Caco-2 (cell line): ENCODE measurements around the gene NOM1. TPM values are rescaled to one million over a fixed set of nuclear protein-coding genes. Genes with fewer than 3 reads are reported as not detected.

Experiments used
- BruUV-seq: library from RNA; stranded (reverse); fragments of 400-500 nt; replicated peaks from 2 replicates; lab custom pipeline; 2021; lab: Mats Ljungman, UMichigan
- CTCF ChIA-PET: fragments of 300-600 bp; sonication (Branson Sonifier 250); formaldehyde crosslinking; loops from one replicate; lab custom pipeline; 2022; ENCODE audit warnings: antibody characterized with exemption; lab: Charles Lee
- POLR2A ChIA-PET: fragments of 300-600 bp; sonication (Branson Sonifier 250); formaldehyde crosslinking; loops from one replicate; lab custom pipeline; 2022; ENCODE audit warnings: antibody characterized with exemption; lab: Charles Lee
- DNase-seq, 2 experiments: peaks; one replicate each; pipeline versions ENCODE4 v3.0.0 to v3.0.0-alpha.2; 2020 to 2022
- H3K27me3 ChIP-seq: replicated peaks from 2 replicates; pipeline ENCODE4 v1.6.0; 2011; ENCODE audit warnings: low read length; ENCODE audit not compliant: control insufficient read depth, insufficient read depth
- H3K36me3 ChIP-seq: 2 replicates; pipeline ENCODE4 v1.5.1; 2011; ENCODE audit warnings: low read length; ENCODE audit not compliant: control insufficient read depth, insufficient read depth
- H3K4me1 ChIP-seq: fragments of 250-450 bp; sonication (Bioruptor Pico); 2 replicates; pipeline ENCODE4 v1.5.1; 2020; ENCODE audit warnings: mild to moderate bottlenecking
- H3K4me3 ChIP-seq: 2 replicates; pipeline ENCODE4 v1.5.1; 2011; ENCODE audit warnings: low read depth, mild to moderate bottlenecking, control low read depth, low read length
- H3K9me3 ChIP-seq: fragments of 250-450 bp; sonication (Bioruptor Pico); 2 replicates; pipeline ENCODE4 v1.5.1; 2020; ENCODE audit warnings: mild to moderate bottlenecking, moderate library complexity
- H3K27ac Mint-ChIP-seq: one replicate; pipeline ENCODE4 v1.8.0; 2022; ENCODE audit warnings: mixed read lengths; ENCODE audit not compliant: unreplicated experiment
- H3K27me3 Mint-ChIP-seq: one replicate; pipeline ENCODE4 v1.8.0; 2022; ENCODE audit warnings: mixed read lengths; ENCODE audit not compliant: insufficient read depth, unreplicated experiment
- H3K36me3 Mint-ChIP-seq: one replicate; pipeline ENCODE4 v1.8.0; 2022; ENCODE audit warnings: mild to moderate bottlenecking, mixed read lengths; ENCODE audit not compliant: insufficient read depth, unreplicated experiment
- H3K4me1 Mint-ChIP-seq: one replicate; pipeline ENCODE4 v1.8.0; 2022; ENCODE audit warnings: low read depth, mixed read lengths; ENCODE audit not compliant: unreplicated experiment
- H3K4me3 Mint-ChIP-seq: one replicate; pipeline ENCODE4 v1.8.0; 2022; ENCODE audit warnings: mild to moderate bottlenecking, moderate library complexity, mixed read lengths; ENCODE audit not compliant: unreplicated experiment
- H3K9me3 Mint-ChIP-seq: one replicate; pipeline ENCODE4 v1.8.0; 2022; ENCODE audit warnings: mixed read lengths; ENCODE audit not compliant: unreplicated experiment
- CTCF ChIP-seq, 2 experiments: fragments of 200-600 bp in 1 of 2; IDR thresholded peaks; 1 replicate in 1 of 2; 2 replicates in 1 of 2; pipeline versions ENCODE4 v1.5.1 to v1.8.0; 2011 to 2022; ENCODE audit warnings: antibody characterized with exemption in 1 of 2, control low read depth in 1 of 2, inconsistent platforms in 1 of 2, low read depth in 1 of 2, low read length in 1 of 2, mild to moderate bottlenecking in 1 of 2, moderate library complexity in 1 of 2; ENCODE audit not compliant: insufficient read depth in 1 of 2, severe bottlenecking in 1 of 2, unreplicated experiment in 1 of 2
- intact Hi-C: fragments of 100-400 bp; cut with micrococcal nuclease; formaldehyde crosslinking; loops from one replicate; pipeline ENCODE4 v1.10.0; 2022; ENCODE audit not compliant: unreplicated experiment
- total RNA-seq: library from RNA; stranded (reverse); gene quantifications from 2 replicates; pipeline ENCODE4 v1.2.3, GENCODE V29; 2022

Gene NOM1
- total RNA-seq, 1 experiment from 2014 or later, result 37.7 TPM

- no peak for DNase-seq
- Histone ChIP-seq H3K4me1 (no peaks in the 10 kb centered on the region), H3K9me3 (0 out of 2 replicates have a peak, but pooled peaks cover 7% of the 10 kb centered on the region), H3K4me3 (no peak overlapping the region), H3K27me3 (no peaks in the 10 kb centered on the region), H3K36me3 (no peaks in the 10 kb centered on the region)
- peaks cover 20% of the 10 kb centered on the region for H3K9me3 Mint-ChIP-seq
- ChIA-PET POLR2A (no interaction called here), CTCF (no interaction called here)
- no peaks in the 10 kb centered on the region for H3K4me1 Mint-ChIP-seq
- intact Hi-C loops, result no loop called here
- no peak for TF ChIP-seq CTCF (IDR thresholded peaks at IDR 0.05; ENCODE audit: insufficient read depth in 1 of 2, low read depth in 1 of 2, low read length in 1 of 2, severe bottlenecking in 1 of 2, unreplicated experiment in 1 of 2)
- no peak overlapping the region for H3K27ac Mint-ChIP-seq
- no peak overlapping the region for H3K4me3 Mint-ChIP-seq
- H3K27me3 Mint-ChIP-seq, result no peaks in the 10 kb centered on the region
- BruUV-seq, result no TSS peak
- H3K36me3 Mint-ChIP-seq, result peaks cover 26% of the 10 kb centered on the region
These were observed 26.1 kb downstream of the NOM1 start for GRCh38 chr7:156975620-156976019.

- H3K4me1 ChIP-seq, result no peaks in the 10 kb centered on the region
- BruUV-seq, result no TSS peak
- Mint-ChIP-seq H3K9me3 (peaks cover 20% of the 10 kb centered on the region), H3K27ac (no peak overlapping the region), H3K4me1 (no peaks in the 10 kb centered on the region), H3K4me3 (no peak overlapping the region), H3K36me3 (peaks cover 7% of the 10 kb centered on the region), H3K27me3 (no peaks in the 10 kb centered on the region)
- intact Hi-C loops, result no loop called here
- ChIA-PET CTCF (no interaction called here), POLR2A (no interaction called here)
- no peak for DNase-seq
- no peak overlapping the region for H3K4me3 ChIP-seq
- no peaks in the 10 kb centered on the region for H3K27me3 ChIP-seq
- H3K9me3 ChIP-seq, result 0 out of 2 replicates have a peak, but pooled peaks cover 7% of the 10 kb centered on the region
- H3K36me3 ChIP-seq, result peaks cover 4% of the 10 kb centered on the region; the same call in 1 of the 2 replicates
- TF ChIP-seq CTCF (IDR thresholded peaks at IDR 0.05; ENCODE audit: insufficient read depth in 1 of 2, low read depth in 1 of 2, low read length in 1 of 2, severe bottlenecking in 1 of 2, unreplicated experiment in 1 of 2), result no peak
These were observed 29.6 kb downstream of the NOM1 start for GRCh38 chr7:156979007-156979606.

GRCh38 chr7:156979711-156980110 lies 30.2 kb downstream of the NOM1 start:
- TF ChIP-seq CTCF (IDR thresholded peaks at IDR 0.05; ENCODE audit: insufficient read depth in 1 of 2, low read depth in 1 of 2, low read length in 1 of 2, severe bottlenecking in 1 of 2, unreplicated experiment in 1 of 2), result no peak
- Histone ChIP-seq H3K4me1 (no peaks in the 10 kb centered on the region), H3K36me3 (peaks cover 4% of the 10 kb centered on the region; the same call in 1 of the 2 replicates), H3K27me3 (no peaks in the 10 kb centered on the region), H3K9me3 (0 out of 2 replicates have a peak, but pooled peaks cover 7% of the 10 kb centered on the region), H3K4me3 (no peak overlapping the region)
- Mint-ChIP-seq H3K4me1 (no peaks in the 10 kb centered on the region), H3K27me3 (no peaks in the 10 kb centered on the region), H3K27ac (no peak overlapping the region), H3K9me3 (peaks cover 20% of the 10 kb centered on the region), H3K4me3 (no peak overlapping the region), H3K36me3 (peaks cover 4% of the 10 kb centered on the region)
- intact Hi-C loops, result no loop called here
- no peak for DNase-seq
- BruUV-seq, result no TSS peak
- ChIA-PET POLR2A (no interaction called here), CTCF (no interaction called here)
